Progenitor cell of endocrine pancreas (in vitro differentiated cells): ENCODE results near the gene ATP10B. TPM values are rescaled to one million over a fixed set of nuclear protein-coding genes. Genes with fewer than 3 reads are reported as not detected.

ENCODE experiments used
- DNase-seq: peaks from one replicate; pipeline ENCODE4 v3.0.0; 2021; ENCODE audit warnings: low spot score; ENCODE audit not compliant: unreplicated experiment
- H3K27ac Mint-ChIP-seq: 2 replicates; pipeline ENCODE4 v1.8.0; 2021; ENCODE audit warnings: mild to moderate bottlenecking, moderate library complexity, mixed read lengths
- H3K27me3 Mint-ChIP-seq: 2 replicates; pipeline ENCODE4 v1.8.0; 2021; ENCODE audit warnings: mixed read lengths
- H3K36me3 Mint-ChIP-seq: 2 replicates; pipeline ENCODE4 v1.8.0; 2022; ENCODE audit warnings: mixed read lengths; ENCODE audit not compliant: insufficient read depth
- H3K4me1 Mint-ChIP-seq: 2 replicates; pipeline ENCODE4 v1.8.0; 2021; ENCODE audit warnings: low read depth, mixed read lengths
- H3K4me3 Mint-ChIP-seq: 2 replicates; pipeline ENCODE4 v1.8.0; 2021; ENCODE audit warnings: low read depth, mild to moderate bottlenecking, moderate library complexity, mixed read lengths
- H3K9me3 Mint-ChIP-seq: 2 replicates; pipeline ENCODE4 v1.8.0; 2021; ENCODE audit warnings: low read depth, mixed read lengths
- total RNA-seq: library from RNA; stranded (reverse); gene quantifications from 2 replicates; pipeline ENCODE4 v1.2.1, GENCODE V29; 2021
- TF ChIP-seq, protein P1 (sequence below): fragments of 200-600 bp; sonication (generic); IDR thresholded peaks from one replicate; pipeline ENCODE4 v1.5.0; 2021; ENCODE audit warnings: antibody characterized with exemption, mild to moderate bottlenecking; ENCODE audit not compliant: unreplicated experiment

ATP10B gene
- total RNA-seq, 1 donor from 2014 or later: 1.7 TPM

DNA sequence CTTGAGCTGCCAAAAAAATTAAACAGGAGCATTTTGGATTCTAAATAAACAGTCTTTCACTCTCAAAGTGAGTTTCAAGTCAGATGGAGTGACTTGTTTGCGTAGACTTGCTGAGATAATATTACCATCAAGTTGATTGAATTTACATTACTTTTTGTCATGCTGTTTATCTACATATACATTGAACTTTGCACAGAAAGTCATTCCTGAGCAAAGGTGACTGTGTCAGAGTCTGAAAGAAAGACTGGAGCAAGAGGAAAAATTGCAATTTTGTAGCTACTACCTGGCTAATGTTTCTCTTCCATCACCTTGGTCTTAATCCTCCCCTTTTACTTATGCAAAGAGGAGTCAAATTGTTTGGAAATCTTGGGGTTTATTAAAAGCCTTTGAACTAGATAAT, 251.0 kb downstream of the ATP10B start:
- Mint-ChIP-seq H3K9me3 (no peaks in the 10 kb centered on the region), H3K27ac (no peak overlapping the region), H3K4me3 (no peak overlapping the region), H3K27me3 (no peaks in the 10 kb centered on the region), H3K4me1 (no peaks in the 10 kb centered on the region), H3K36me3 (peaks cover 1% of the 10 kb centered on the region)
- no peak for DNase-seq
- TF ChIP-seq, protein P1, sequence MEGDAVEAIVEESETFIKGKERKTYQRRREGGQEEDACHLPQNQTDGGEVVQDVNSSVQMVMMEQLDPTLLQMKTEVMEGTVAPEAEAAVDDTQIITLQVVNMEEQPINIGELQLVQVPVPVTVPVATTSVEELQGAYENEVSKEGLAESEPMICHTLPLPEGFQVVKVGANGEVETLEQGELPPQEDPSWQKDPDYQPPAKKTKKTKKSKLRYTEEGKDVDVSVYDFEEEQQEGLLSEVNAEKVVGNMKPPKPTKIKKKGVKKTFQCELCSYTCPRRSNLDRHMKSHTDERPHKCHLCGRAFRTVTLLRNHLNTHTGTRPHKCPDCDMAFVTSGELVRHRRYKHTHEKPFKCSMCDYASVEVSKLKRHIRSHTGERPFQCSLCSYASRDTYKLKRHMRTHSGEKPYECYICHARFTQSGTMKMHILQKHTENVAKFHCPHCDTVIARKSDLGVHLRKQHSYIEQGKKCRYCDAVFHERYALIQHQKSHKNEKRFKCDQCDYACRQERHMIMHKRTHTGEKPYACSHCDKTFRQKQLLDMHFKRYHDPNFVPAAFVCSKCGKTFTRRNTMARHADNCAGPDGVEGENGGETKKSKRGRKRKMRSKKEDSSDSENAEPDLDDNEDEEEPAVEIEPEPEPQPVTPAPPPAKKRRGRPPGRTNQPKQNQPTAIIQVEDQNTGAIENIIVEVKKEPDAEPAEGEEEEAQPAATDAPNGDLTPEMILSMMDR: no peak

DNA sequence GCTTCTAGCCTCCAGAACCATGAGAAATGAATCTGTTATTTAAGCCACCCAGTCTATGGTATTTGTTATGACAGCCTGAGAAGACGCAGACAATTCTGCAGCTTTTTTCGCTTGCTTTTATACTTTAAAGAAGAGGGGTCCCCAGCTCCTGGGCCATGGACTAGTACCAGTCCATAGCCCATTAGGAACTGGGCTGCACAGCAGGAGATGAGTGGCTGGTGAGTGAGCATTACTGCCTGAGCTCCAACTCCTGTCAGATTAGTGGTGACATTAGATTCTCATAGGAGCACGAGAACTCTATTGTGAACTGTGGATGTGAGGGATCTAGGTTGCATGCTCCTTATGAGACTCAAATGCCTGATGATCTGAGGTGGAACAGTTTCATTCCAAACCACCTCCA, 278.7 kb downstream of the ATP10B start:
- Mint-ChIP-seq H3K4me3 (no peak overlapping the region), H3K9me3 (peaks cover 2% of the 10 kb centered on the region), H3K36me3 (no peaks in the 10 kb centered on the region), H3K4me1 (no peaks in the 10 kb centered on the region), H3K27ac (no peak overlapping the region), H3K27me3 (no peaks in the 10 kb centered on the region)
- no peak for DNase-seq
- TF ChIP-seq, protein P1: no peak

DNA sequence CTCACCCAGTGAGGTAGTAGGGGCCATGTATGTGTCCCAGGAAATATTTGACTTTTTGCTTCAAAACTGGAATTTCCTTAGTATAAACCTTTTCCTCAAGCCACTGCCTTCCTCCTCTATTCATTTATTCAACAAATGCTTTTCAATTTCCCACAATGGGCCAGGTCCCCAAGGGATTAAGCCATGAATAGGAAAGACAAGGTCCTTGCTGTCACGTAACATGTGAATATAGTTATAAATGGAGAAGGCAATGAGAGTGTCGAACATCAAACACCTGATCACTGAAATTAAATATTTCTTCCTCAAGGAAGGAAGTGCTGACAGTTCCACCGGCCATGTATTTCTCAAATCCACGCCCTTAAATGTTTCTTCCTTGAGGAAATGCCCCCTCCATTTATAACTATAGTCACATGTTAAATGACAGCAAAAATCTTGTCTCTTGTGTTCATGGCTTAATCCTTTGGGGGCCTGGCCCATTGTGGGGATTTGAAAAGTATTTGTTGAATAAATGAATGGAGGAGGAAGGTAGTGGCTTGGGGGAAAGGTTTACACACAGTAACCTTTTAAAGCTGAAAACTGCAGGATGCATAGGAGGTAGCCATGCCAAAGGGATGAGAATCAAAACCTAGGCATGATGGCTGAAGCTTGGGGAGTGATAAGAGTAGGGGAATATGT, 284.8 kb downstream of the ATP10B start:
- Mint-ChIP-seq H3K4me1 (no peaks in the 10 kb centered on the region), H3K9me3 (no peaks in the 10 kb centered on the region), H3K27me3 (no peaks in the 10 kb centered on the region), H3K4me3 (no peak overlapping the region), H3K27ac (no peak overlapping the region), H3K36me3 (no peaks in the 10 kb centered on the region)
- no peak for DNase-seq
- TF ChIP-seq, protein P1: no peak

DNA sequence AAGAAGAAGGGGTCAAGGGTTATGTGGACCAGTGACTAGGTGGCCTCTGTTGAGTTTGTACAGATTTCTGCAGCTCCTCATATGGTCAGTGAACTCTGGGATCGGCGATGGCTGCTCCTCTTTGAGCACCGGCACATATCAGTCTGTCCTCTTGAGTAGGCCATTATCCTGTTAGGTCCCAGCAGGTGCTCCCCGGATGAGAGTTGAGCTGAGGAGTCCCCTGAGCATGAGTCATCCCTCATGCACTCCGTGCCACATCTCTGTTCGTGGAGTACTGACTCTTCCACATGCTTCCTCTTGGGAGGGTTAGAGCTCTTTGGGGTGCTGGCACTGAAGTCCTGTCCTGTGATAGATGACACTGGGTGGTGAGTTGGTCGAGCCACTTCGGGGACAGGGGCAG, 286.6 kb downstream of the ATP10B start:
- Mint-ChIP-seq H3K36me3 (no peaks in the 10 kb centered on the region), H3K27ac (no peak overlapping the region), H3K4me3 (no peak overlapping the region), H3K27me3 (no peaks in the 10 kb centered on the region), H3K9me3 (no peaks in the 10 kb centered on the region), H3K4me1 (no peaks in the 10 kb centered on the region)
- TF ChIP-seq, protein P1: no peak
- DNase-seq: no peak

DNA sequence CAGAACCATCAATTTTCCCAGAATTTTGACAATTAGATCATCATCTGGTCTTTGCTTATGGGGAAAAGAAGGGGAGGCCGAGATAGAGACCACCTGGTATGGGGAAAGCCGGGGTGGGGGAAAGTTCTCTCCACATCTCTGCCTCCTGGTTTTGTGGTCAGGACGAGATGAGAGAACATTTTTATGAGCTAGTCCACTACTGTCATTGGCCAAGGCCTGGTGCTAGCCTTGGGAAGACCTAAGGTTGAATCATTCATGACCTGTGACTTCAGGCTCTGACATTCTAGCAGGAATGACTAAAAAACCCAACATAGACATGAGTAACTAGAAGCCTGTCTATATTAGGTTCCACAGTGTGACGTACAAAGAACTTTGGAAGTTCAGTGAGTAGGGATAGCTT, 295.2 kb downstream of the ATP10B start:
- Mint-ChIP-seq H3K36me3 (no peaks in the 10 kb centered on the region), H3K27ac (no peak overlapping the region), H3K4me1 (peaks cover 6% of the 10 kb centered on the region), H3K4me3 (no peak overlapping the region), H3K27me3 (no peaks in the 10 kb centered on the region), H3K9me3 (no peaks in the 10 kb centered on the region)
- DNase-seq: no peak
- TF ChIP-seq, protein P1: no peak
